Keratinocyte (primary cell): ENCODE data around the gene ATE1. TPM values are rescaled to one million over a fixed set of nuclear protein-coding genes. Genes with fewer than 3 reads are reported as not detected.

Source experiments
- DNase-seq: peaks from one replicate; pipeline ENCODE4 v3.0.0-alpha.2; 2011; ENCODE audit warnings: low read depth, missing footprints, low spot score
- FAIRE-seq: peaks from 2 replicates; lab custom pipeline; 2011; peaks lifted over from hg19 to GRCh38; lab: Jason Lieb, UNC
- H2AFZ ChIP-seq: 2 replicates; pipeline ENCODE4 v1.6.0; 2012; ENCODE audit warnings: low read length, control low read depth, inconsistent platforms; ENCODE audit not compliant: control insufficient read depth
- H3K27ac ChIP-seq: 2 replicates; pipeline ENCODE4 v1.5.1; 2011; ENCODE audit warnings: low read length; ENCODE audit not compliant: control insufficient read depth, insufficient read depth
- H3K27me3 ChIP-seq: 3 replicates; pipeline ENCODE4 v1.6.0; 2011; ENCODE audit warnings: low read length; ENCODE audit not compliant: control insufficient read depth, insufficient read depth; ENCODE audit errors: extremely low read depth
- H3K36me3 ChIP-seq, 2 experiments: 2 replicates in 1 of 2; 3 replicates in 1 of 2; pipeline ENCODE4 v1.5.1; 2011; ENCODE audit warnings: low read length in 2 of 2, mild to moderate bottlenecking in 1 of 2; ENCODE audit not compliant: control insufficient read depth in 2 of 2, insufficient read depth in 2 of 2; ENCODE audit errors: extremely low read depth in 1 of 2
- H3K4me1 ChIP-seq: 3 replicates; pipeline ENCODE4 v1.5.1; 2011; ENCODE audit warnings: low read length; ENCODE audit not compliant: control insufficient read depth, insufficient read depth; ENCODE audit errors: extremely low read depth
- H3K4me2 ChIP-seq: 3 replicates; pipeline ENCODE4 v1.6.0; 2011; ENCODE audit warnings: low read depth, low read length; ENCODE audit not compliant: control insufficient read depth, insufficient read depth; ENCODE audit errors: extremely low read depth
- H3K4me3 ChIP-seq, 3 experiments: fragments of 200-600 bp in 1 of 3; sonication (generic) in 1 of 3; 2 replicates in 2 of 3; 3 replicates in 1 of 3; pipeline ENCODE4 v1.5.1; 2011 to 2016; ENCODE audit warnings: low read length in 3 of 3, mild to moderate bottlenecking in 3 of 3, control low read depth in 2 of 3, inconsistent platforms in 1 of 3, low read depth in 1 of 3, mixed read lengths in 1 of 3, mixed run types in 1 of 3, moderate library complexity in 1 of 3; ENCODE audit not compliant: control insufficient read depth in 2 of 3, insufficient read depth in 2 of 3; ENCODE audit errors: extremely low read depth in 1 of 3
- H3K79me2 ChIP-seq: 2 replicates; pipeline ENCODE4 v1.6.0; 2012; ENCODE audit warnings: low read length; ENCODE audit not compliant: control insufficient read depth, insufficient read depth
- H3K9ac ChIP-seq: 3 replicates; pipeline ENCODE4 v1.6.0; 2011; ENCODE audit warnings: low read length; ENCODE audit not compliant: control insufficient read depth, insufficient read depth; ENCODE audit errors: extremely low read depth
- H3K9me1 ChIP-seq: 3 replicates; pipeline ENCODE4 v1.6.0; 2011; ENCODE audit warnings: low read length; ENCODE audit not compliant: control insufficient read depth, insufficient read depth; ENCODE audit errors: extremely low read depth
- H3K9me3 ChIP-seq: 2 replicates; pipeline ENCODE4 v1.5.1; 2012; ENCODE audit warnings: low read depth, low read length; ENCODE audit not compliant: control insufficient read depth
- H4K20me1 ChIP-seq: 3 replicates; pipeline ENCODE4 v1.6.0; 2011; ENCODE audit warnings: low read length; ENCODE audit not compliant: control insufficient read depth, insufficient read depth; ENCODE audit errors: extremely low read depth
- EZH2 ChIP-seq: IDR thresholded peaks from one replicate; pipeline ENCODE4 v1.6.1; 2012; ENCODE audit warnings: inconsistent platforms, mild to moderate bottlenecking, low read length, moderate library complexity
- dilution Hi-C: fragments of 300-500 bp; cut with MboI; formaldehyde crosslinking; loops from one replicate; pipeline ENCODE4 v1.7.0; 2020; ENCODE audit warnings: low sequenced_read_pairs; ENCODE audit not compliant: extremely low pct_ligation_motif_present
- polyA plus RNA-seq, 5 experiments: library from polyadenylated mRNA; depleted of rRNA in 3 of 5; stranded (reverse) in 3 of 5; stranded (forward) in 1 of 5; unstranded in 1 of 5; fragments of >200 nt; gene quantifications; 1 replicate in 1 of 5; 2 replicates in 3 of 5; 3 replicates in 1 of 5; pipeline versions ENCODE4 v1.2.1 to v1.2.3, GENCODE V29; 2011 to 2012; ENCODE audit warnings: missing spikeins in 2 of 5, low read depth in 1 of 5, low replicate concordance in 1 of 5
- TF ChIP-seq, protein P1 (sequence below), 3 experiments: IDR thresholded peaks in 1 of 3; conservative IDR thresholded peaks in 1 of 3; optimal IDR thresholded peaks in 1 of 3; 2 replicates in 2 of 3; 3 replicates in 1 of 3; pipeline versions ENCODE3 to v1.5.1; 2011; ENCODE audit warnings: low read length in 3 of 3, mild to moderate bottlenecking in 3 of 3, moderate library complexity in 2 of 3, control low read depth in 1 of 3, inconsistent platforms in 1 of 3; ENCODE audit not compliant: insufficient read depth in 2 of 3; ENCODE audit errors: extremely low read depth in 1 of 3

Gene ATE1
- polyA plus RNA-seq, 1 donor (not counting 4 experiments of a cell fraction or from before 2014, with no cell fraction given), result 14.9 TPM

DNA sequence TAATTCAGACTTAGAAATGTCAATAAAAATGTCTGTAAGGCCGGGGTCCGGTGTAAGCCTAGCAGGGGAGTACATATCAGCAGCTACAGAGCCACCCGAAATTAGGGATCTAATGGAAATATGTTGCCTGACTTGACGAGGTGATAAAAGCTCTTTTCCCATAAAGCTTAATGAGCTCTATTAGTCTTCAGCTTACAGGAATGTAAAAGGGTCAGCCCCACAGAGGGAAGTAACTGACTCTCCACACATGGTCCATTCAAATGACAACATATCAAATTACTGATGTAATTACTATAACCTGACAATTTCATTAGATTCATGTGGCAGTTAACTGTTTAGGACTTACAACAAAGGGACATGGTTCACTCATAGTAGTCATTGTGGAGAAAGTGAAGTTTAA lies 62.3 kb downstream of the ATE1 start:
- H3K36me3 ChIP-seq, result peaks cover 1 to 11% of the 10 kb centered on the region in 2 experiments
- dilution Hi-C loops, result no loop called here
- H2AFZ ChIP-seq, result no peak overlapping the region
- FAIRE-seq, result peak; percentile 17
- H3K9ac ChIP-seq, result no peak overlapping the region
- H4K20me1 ChIP-seq, result no peaks in the 10 kb centered on the region
- H3K79me2 ChIP-seq, result no peaks in the 10 kb centered on the region
- TF ChIP-seq EZH2, result no peak
- TF ChIP-seq, protein P1, sequence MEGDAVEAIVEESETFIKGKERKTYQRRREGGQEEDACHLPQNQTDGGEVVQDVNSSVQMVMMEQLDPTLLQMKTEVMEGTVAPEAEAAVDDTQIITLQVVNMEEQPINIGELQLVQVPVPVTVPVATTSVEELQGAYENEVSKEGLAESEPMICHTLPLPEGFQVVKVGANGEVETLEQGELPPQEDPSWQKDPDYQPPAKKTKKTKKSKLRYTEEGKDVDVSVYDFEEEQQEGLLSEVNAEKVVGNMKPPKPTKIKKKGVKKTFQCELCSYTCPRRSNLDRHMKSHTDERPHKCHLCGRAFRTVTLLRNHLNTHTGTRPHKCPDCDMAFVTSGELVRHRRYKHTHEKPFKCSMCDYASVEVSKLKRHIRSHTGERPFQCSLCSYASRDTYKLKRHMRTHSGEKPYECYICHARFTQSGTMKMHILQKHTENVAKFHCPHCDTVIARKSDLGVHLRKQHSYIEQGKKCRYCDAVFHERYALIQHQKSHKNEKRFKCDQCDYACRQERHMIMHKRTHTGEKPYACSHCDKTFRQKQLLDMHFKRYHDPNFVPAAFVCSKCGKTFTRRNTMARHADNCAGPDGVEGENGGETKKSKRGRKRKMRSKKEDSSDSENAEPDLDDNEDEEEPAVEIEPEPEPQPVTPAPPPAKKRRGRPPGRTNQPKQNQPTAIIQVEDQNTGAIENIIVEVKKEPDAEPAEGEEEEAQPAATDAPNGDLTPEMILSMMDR (optimal IDR thresholded peaks at IDR 0.05 in 1 of 3, IDR thresholded peaks at IDR 0.05 in 1 of 3, conservative IDR thresholded peaks at IDR 0.05 in 1 of 3; ENCODE audit: extremely low read depth in 1 of 3, insufficient read depth in 2 of 3, low read length in 3 of 3), result no peak
- H3K4me2 ChIP-seq, result no peak overlapping the region
- H3K9me3 ChIP-seq, result no peaks in the 10 kb centered on the region
- H3K27ac ChIP-seq, result no peak overlapping the region
- no peaks in the 10 kb centered on the region for H3K27me3 ChIP-seq
- no peak overlapping the region for H3K4me3 ChIP-seq
- no peaks in the 10 kb centered on the region for H3K4me1 ChIP-seq
- no peak for DNase-seq
- no peaks in the 10 kb centered on the region for H3K9me1 ChIP-seq

DNA sequence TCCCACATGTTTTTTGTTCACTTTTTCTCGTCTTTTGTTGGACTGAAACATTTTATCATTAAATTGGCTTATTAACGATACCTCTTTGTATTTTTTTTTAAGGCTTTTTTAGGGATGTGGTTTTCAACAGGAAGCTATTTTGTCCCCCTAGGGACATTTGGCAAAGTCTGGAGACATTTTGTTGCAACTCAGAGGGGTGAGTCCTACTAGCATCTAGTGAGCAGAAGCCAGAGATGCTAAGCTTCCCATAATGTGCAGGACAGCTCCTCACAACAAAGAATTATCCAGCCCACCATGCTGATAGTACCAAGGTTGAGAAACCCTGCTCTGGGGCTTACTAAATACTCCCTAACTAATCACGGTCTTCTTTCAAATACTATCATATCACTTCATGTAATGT lies 63.2 kb downstream of the ATE1 start:
- TF ChIP-seq, protein P1 (optimal IDR thresholded peaks at IDR 0.05 in 1 of 3, IDR thresholded peaks at IDR 0.05 in 1 of 3, conservative IDR thresholded peaks at IDR 0.05 in 1 of 3; ENCODE audit: extremely low read depth in 1 of 3, insufficient read depth in 2 of 3, low read length in 3 of 3), result no peak
- TF ChIP-seq EZH2, result no peak
- Histone ChIP-seq H4K20me1 (no peaks in the 10 kb centered on the region), H3K4me1 (no peaks in the 10 kb centered on the region), H3K9me1 (no peaks in the 10 kb centered on the region), H3K36me3 (peaks cover 1 to 11% of the 10 kb centered on the region in 2 experiments), H3K9me3 (no peaks in the 10 kb centered on the region), H3K4me2 (no peak overlapping the region), H3K4me3 (no peak overlapping the region), H3K9ac (no peak overlapping the region), H2AFZ (no peak overlapping the region), H3K79me2 (no peaks in the 10 kb centered on the region), H3K27me3 (no peaks in the 10 kb centered on the region), H3K27ac (no peak overlapping the region)
- dilution Hi-C loops, result no loop called here
- DNase-seq (no peak), FAIRE-seq (peak; percentile 9)
